ENCODE results near the gene FDX1. TPM values are rescaled to one million over a fixed set of nuclear protein-coding genes. Genes with fewer than 3 reads are reported as not detected.

The FDX1 gene
- total RNA-seq, 1 experiment from 2014 or later, result 14.5 TPM

DNA sequence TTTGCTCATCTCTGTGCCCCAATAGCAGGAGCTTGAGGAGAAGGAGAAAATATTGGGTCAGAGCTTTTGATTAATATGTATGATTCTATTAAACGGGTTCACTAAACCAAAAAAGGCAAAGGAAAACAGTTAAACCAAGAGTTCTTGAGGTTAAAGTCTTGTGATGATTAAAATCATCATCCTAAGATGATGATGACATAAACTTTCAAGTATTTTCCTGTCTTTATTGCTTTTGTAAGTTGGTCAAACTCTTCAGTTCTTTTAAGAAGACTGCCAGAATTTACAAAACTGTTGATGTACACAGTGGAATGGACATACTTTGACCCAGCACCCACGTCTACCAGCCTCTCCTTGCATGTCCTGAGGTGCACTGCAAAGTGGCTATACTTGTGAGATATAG is 41.0 kb downstream of the FDX1 start:
- no peaks in the 10 kb centered on the region for H3K9me2 ChIP-seq (ENCODE audit: insufficient read depth)
- no peak overlapping the region for H3K27ac ChIP-seq (ENCODE audit: low read depth, low read length)
- no peak overlapping the region for H3K9ac ChIP-seq (ENCODE audit: low read length)
- BruUV-seq (replicated peaks), result no TSS peak
- ATAC-seq (no peak), DNase-seq (ENCODE audit: low read depth, low spot score) (no peak)
- H3K79me2 ChIP-seq (ENCODE audit: insufficient read depth, low read length), result no peaks in the 10 kb centered on the region
- H3K4me2 ChIP-seq (ENCODE audit: low read length), result no peak overlapping the region
- intact Hi-C loops (cut with micrococcal nuclease), result loop anchor here (10.0 kb wide), 1 partner anchor 954 kb away; no protein-coding TSS in a partner anchor
- no peaks in the 10 kb centered on the region for H4K20me1 ChIP-seq (ENCODE audit: insufficient read depth)
- H3K4me1 ChIP-seq (ENCODE audit: control insufficient read depth in 1 of 2, insufficient read depth in 2 of 2, low read length in 2 of 2), result peaks cover 4 to 17% of the 10 kb centered on the region in 2 experiments; a peak in 3 of 4 replicates
- H3K4me3 ChIP-seq (replicated peaks in 1 of 2; ENCODE audit: low read depth in 1 of 2, low read length in 2 of 2), result no peak overlapping the region
- no peak for TF ChIP-seq SRF (IDR thresholded peaks at IDR 0.05; ENCODE audit: low read depth)
- no peak for TF ChIP-seq CBX3 (IDR thresholded peaks at IDR 0.05; ENCODE audit: low read depth)
- no peak for TF ChIP-seq ZFX (IDR thresholded peaks at IDR 0.05)
- ChIA-PET POLR2A (no interaction called here), RAD21 (ENCODE audit: low non-redundant PET in 1 of 2, low total read pairs in 2 of 2, uncharacterized antibody in 2 of 2, unreplicated experiment in 2 of 2) (no interaction called here), CTCF (interaction anchor here (0.8 to 1.4 kb wide), 2 partner anchors 36 to 760 kb away, joined by 3 read pairs; no protein-coding TSS in a partner anchor)
- no peak overlapping the region for H2AFZ ChIP-seq (ENCODE audit: low read depth, low read length, poor library complexity, severe bottlenecking)
- H3K9me3 ChIP-seq (ENCODE audit: control insufficient read depth in 1 of 2, insufficient read depth in 1 of 2, low read depth in 1 of 2, low read length in 2 of 2), result no peaks in the 10 kb centered on the region
- no peaks in the 10 kb centered on the region for H3K36me3 ChIP-seq (ENCODE audit: control insufficient read depth in 1 of 2, insufficient read depth in 2 of 2, low read length in 2 of 2)
- no peaks in the 10 kb centered on the region for H3K27me3 ChIP-seq (ENCODE audit: insufficient read depth, low read length)

DNA sequence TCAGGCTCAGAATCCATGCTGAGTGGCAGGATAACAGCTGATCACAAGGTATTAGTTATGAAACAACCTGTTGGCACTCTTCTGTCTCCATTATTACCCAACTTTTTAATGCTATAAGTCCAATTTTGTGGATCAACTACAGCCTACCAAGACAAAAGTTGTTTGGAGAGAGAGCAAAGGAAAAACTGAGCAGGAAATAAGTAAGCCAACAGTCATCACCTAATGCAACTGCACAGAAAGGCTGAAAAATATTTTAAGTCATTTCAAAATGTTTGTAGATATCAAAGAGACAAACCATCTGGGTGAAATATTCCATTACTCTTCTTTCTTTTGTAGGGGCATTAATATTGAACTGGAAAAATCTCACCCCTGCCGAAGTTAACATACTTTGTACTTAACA is 41.6 kb downstream of the FDX1 start:
- DNase-seq (ENCODE audit: low read depth, low spot score) (no peak), ATAC-seq (no peak)
- ChIA-PET CTCF (interaction anchor here (0.8 kb wide), 1 partner anchor 759 kb away, joined by 3 read pairs; no protein-coding TSS in a partner anchor), RAD21 (ENCODE audit: low non-redundant PET in 1 of 2, low total read pairs in 2 of 2, uncharacterized antibody in 2 of 2, unreplicated experiment in 2 of 2) (no interaction called here), POLR2A (no interaction called here)
- no peaks in the 10 kb centered on the region for H4K20me1 ChIP-seq (ENCODE audit: insufficient read depth)
- TF ChIP-seq SIN3A (IDR thresholded peaks at IDR 0.05; ENCODE audit: low read depth) (no peak), EZH2phosphoT487 (IDR thresholded peaks at IDR 0.05; ENCODE audit: borderline replicate concordance) (no peak), CBX3 (IDR thresholded peaks at IDR 0.05; ENCODE audit: low read depth) (no peak), CEBPB (IDR thresholded peaks at IDR 0.05; ENCODE audit: low read depth) (no peak)
- no peak overlapping the region for H3K9ac ChIP-seq (ENCODE audit: low read length)
- no peaks in the 10 kb centered on the region for H3K9me3 ChIP-seq (ENCODE audit: control insufficient read depth in 1 of 2, insufficient read depth in 1 of 2, low read depth in 1 of 2, low read length in 2 of 2)
- H3K4me1 ChIP-seq (ENCODE audit: control insufficient read depth in 1 of 2, insufficient read depth in 2 of 2, low read length in 2 of 2), result peaks cover 4 to 17% of the 10 kb centered on the region in 2 experiments; a peak in 3 of 4 replicates
- H2AFZ ChIP-seq (ENCODE audit: low read depth, low read length, poor library complexity, severe bottlenecking), result no peak overlapping the region
- no peak overlapping the region for H3K27ac ChIP-seq (ENCODE audit: low read depth, low read length)
- no peak overlapping the region for H3K4me2 ChIP-seq (ENCODE audit: low read length)
- BruUV-seq (replicated peaks), result no TSS peak
- no peaks in the 10 kb centered on the region for H3K27me3 ChIP-seq (ENCODE audit: insufficient read depth, low read length)
- H3K9me2 ChIP-seq (ENCODE audit: insufficient read depth), result no peaks in the 10 kb centered on the region
- intact Hi-C loops (cut with micrococcal nuclease), result loop anchor here (10.0 kb wide), 1 partner anchor 953 kb away; no protein-coding TSS in a partner anchor
- no peaks in the 10 kb centered on the region for H3K36me3 ChIP-seq (ENCODE audit: control insufficient read depth in 1 of 2, insufficient read depth in 2 of 2, low read length in 2 of 2)
- no peaks in the 10 kb centered on the region for H3K79me2 ChIP-seq (ENCODE audit: insufficient read depth, low read length)
- H3K4me3 ChIP-seq (replicated peaks in 1 of 2; ENCODE audit: low read depth in 1 of 2, low read length in 2 of 2), result no peak overlapping the region

All from HCT116 (cell line).